Stimulated activated CD4-positive, alpha-beta T cell treated with anti-CD3 and anti-CD28 coated beads, Interleukin-2, amount 100 ng/mL, for 4 hours (primary cell): ENCODE data around the gene TMEM145.
A peak's percentile ranks its signal among the peaks of the same experiment; 100 is the strongest.

ENCODE experiments used
- DNase-seq: peaks from one replicate; pipeline ENCODE4 v3.0.0-alpha.2; 2020; ENCODE audit warnings: low read depth

The TMEM145 gene

DNA sequence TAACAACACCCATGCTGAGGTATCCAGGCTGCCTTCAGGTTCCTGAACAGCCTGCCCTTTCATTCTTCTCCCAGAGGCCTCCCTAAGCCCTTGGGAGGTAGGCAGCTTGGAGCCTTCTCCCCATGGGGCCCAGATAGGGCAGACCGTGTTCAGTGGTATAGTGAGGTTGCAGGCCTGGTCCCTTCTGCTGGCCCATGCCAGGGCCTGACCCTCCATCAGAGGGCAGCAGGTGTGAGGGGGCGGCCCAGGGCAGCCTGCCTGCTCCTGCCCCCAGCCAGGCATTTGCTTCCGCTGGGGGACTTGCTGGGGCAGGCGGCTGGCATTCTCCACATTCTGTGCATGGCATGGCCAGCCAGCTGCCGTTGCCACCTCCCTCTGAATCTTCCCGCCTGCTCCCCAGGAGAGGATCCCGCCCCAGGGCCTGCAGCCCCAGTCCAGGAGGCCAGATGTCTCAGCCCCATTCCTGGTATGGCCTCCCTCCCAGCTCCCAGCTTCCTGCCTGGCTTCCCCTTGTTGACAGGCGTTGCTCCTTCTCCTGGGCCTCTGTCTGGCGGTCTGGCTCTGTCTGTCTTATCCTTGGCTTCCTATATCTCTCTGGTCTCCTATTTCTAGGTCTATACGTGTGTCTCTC is 35.2 kb upstream of the TMEM145 start:
- DNase-seq, result no peak

DNA sequence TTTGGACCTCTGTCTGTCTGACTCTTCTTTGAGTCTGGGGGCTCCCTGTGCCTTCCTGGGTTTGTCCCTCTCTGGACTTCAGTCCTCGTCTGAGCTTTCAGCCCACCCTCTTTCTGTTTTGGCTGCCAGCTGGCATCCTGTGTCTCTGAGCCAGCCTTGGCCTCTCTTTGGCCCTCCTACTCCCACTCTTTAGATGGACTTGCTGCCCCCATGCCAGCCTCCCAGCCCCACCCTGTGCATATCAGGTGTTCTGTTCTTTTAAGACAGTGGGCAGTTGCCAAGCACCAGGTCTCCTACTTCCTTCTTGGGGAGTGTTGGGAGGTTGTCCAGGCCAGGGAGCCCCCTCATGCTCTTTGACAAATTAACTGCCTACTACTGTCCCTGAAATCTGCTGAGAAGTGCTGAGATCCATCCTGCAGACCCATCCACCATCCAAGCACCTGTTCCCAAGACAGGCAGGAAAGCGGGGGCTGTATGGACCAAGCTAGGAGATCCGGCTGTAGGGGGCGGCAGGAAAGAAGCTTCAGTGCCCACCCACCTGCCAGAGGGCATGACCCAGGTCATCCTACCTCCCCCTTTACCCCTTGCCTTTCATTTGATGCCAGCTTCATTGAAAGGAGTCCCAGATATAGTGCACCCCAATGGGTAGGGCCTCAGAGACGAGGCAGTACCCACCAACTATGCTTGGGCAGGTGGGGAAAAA is 34.5 kb upstream of the TMEM145 start:
- DNase-seq, result no peak

DNA sequence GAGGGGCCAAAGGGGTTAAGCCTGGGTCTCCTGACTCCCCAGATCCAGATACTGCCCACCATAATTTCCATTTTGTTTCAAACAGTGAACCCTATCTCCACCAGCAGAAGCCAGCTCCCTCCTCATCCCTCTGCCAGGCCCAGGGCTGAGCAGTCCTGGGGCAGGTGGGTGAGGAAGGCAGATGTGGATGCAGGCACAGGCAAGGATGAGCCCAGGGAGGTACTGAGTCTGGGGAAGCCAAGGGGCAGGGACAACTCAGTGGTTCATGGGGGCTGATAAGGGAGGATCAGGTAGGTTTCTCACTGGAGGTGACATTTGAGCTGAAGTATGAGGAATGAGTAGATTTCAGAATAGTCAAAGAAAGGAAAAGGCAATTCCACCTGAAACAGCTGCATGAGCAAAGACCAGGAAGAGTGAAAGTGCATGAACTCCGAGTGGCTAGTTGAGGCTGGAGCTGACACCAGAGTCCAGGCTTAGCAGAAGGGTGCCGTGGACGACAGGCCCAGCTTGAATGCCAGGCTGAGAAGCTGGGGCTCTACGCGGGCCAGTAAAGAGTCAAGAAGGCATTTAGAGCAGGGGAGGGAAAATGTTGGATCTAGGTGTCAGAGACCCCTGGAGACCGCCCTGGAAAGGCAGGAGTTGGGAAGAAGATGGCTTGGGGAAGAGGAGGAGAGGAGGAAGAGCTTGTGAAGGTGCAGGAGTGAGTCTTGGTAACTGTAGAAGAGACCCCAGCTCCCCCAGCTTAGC is 33.8 kb upstream of the TMEM145 start:
- no peak for DNase-seq

DNA sequence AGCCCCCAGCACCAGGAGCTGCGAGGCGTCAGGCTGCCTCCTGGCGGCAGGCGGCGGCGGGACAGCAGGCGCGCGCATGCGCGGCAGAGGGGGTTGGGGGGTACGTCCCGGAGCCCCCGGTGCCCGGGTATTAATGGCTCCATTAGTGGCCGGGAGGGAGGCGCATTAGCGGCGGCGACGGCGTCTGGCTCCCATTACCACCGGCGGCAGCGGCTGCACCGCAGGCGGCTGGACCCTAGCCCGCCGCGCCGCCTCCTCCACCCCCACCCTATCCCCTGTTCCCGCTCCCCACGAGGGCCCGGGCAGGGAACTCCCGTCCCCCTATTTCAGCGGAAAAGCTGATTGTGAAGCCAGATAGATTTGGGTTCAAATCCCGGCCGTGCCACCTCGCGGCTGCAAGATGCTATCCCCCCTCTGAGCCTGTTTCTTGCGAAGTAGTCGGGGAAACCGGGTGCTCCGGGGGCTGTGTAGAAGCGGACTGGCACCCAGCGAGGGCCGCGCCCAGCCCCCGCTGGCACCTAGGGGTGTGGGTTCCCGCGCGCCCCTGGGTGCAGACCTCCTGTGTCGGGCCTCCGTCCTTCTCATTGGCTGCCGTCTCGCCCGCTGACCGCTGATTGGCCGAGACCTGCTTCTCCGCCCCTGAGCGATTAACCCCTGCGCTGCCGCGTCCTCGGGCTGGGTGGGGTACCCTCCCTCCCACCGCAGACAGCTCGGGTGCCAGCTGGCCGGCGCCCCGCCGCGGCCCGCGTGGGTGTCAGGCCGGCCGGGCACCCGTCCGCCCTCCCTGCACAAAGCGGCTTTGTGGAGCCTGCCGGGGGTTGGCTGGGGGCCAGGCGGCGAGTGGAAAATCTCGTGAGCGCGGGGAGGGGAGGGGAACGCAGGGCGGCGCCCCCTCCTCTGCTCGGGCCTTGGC is 33.0 kb upstream of the TMEM145 start:
- DNase-seq, result peak; percentile 73

DNA sequence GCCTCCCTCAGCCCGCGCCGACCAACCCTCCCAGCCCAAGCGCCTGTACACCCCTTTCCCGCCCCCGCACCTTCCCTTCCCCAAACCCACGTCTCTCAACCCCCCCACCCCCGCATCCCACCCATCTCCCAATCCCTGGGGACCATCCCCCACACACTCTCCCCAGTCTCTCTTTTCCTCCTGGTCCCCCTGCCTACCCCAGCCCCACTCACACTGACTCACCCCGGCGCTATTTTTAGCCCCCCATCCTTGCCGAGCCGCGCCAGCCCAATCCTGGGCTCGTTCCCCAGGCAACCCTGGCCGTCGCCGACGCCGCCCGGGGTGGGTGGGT is 32.3 kb upstream of the TMEM145 start:
- peak; percentile 41 for DNase-seq

DNA sequence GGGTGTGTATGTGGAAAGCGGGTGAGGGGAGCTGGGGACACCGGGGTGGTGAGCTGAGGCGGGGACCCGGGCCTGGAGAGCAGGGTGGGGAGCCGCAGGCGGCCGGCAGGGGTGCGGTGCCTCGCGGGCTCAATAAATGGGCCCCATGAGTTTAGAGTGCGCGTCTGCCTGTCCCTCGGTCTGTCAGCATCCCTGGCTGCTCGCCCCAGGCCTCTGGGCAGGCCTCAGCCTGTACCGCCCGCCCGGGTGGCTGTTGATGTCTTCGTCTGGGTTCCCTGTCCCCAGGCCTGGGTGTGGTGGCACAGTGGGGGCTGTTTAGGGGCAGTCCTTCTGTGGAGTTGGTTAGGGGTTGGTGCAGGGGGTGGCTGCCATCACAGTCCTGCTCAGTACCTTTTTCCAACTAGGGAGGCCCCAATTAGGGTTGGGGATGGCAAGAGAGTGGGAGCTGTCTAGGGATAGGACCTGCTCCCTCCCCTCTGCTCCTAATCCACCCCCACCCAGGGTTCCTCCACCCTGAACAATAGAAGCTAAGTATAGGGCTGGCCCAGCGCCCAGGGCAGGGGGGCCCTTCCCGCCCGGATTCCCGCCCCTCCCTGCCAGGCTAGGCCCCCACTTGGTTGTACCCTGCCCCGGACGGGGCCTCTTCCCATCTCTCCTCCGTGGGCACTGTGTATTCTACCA is 31.8 kb upstream of the TMEM145 start:
- DNase-seq, result no peak

DNA sequence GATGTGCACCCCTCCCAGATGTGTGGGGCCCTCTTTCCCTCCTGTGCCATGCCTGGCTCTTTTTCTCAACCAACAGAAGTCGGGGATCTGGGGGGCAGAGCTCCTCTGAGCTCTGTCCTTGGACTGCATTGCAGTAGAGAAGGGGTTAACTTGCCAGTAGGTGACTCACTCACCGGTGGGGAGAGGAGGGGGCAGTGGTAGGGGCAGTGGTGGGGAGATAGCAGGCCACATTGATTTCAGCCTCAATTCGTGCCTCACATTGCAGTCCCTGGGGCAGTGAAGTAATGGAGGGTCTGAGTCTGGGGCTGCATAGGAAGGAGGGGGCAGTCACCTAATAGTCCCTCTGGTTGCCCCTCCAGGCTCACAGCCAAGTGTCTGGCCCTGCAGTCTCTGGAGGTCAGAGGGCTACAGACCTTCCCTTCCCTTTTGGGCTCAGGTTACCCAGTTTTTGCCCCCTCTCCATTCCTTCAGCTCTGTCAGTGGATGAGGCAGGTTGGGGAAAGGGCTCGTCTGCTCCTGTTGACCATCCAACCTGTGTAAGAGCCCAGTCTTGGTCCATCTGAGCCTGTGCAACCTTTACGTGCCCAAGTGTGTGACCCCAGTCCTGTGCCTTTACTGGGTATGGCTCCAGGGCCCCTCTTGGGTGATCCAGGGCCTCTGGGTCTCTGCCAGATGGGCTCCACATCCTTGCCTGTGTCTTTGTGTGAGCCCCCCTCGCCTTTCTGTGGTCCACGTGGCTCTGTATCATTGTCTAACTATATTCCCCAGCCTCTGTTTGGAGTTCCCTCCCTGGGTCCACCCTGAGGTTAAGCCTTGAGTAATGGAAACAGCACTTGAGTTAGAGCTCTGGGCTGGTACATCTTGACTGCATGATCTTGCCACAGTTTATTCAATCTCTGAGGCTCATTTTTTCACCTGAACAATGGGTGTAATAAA is 31.0 kb upstream of the TMEM145 start:
- no peak for DNase-seq

DNA sequence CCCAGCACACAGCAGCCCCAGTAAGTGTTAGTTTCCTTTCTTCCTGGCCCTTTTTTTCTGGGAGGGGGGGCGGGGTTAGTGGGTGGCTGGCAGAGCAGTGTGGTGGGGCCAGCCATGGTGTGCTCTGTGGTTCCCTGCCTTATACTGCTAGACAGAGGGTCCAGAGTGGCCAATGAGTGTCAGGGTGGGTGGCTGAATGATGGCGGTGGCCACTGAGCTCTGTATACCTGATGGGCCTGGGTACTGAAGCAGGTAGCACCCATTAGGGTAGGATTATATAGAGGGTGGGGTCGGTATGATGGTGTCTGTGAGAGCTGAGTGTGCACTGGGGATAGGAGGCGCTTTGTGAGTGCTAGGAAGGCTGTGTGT is 30.3 kb upstream of the TMEM145 start:
- no peak for DNase-seq

DNA sequence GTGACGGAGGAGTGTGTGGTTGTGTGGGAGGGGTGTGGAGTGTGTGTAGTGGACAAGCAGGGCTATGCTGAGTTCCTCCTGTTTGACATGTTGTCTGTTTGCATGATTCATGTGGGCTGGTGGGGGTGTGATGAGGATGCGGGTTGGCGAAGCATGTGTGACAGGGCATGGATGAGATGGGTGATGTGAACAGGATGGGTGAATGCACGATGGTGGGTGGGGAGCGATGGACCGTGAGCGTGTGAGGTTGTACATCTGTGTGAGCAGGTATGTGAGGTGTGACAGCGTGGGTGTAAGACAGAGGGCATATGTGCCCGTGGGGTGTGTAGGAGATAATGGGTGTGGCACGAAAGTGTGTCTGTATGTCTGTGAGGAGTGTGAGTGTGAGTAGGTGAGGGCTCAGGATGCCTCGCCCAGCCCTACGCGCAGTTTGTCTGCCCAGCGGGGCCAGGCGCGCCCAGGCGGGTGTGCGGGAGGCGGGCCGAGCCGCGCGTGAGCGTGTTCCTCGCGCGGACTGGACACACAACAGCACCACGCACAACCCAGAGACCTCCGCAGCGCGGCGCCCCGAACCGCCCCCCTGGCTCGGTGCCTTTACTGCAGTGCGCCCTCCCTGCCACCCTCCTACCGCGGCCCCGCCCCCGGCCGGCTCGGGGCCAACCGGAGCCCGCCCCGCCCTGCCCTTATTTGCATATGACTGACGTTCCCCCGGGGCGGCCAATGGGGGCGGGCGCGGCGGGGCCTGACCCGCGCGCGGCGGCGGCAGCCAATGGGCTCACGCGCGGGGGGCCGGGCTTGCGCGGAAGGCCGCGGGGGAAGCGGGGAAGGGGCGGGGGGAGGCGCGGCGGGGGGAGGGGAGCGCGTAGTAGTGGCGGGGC is 29.7 kb upstream of the TMEM145 start:
- peak; percentile 96 for DNase-seq

DNA sequence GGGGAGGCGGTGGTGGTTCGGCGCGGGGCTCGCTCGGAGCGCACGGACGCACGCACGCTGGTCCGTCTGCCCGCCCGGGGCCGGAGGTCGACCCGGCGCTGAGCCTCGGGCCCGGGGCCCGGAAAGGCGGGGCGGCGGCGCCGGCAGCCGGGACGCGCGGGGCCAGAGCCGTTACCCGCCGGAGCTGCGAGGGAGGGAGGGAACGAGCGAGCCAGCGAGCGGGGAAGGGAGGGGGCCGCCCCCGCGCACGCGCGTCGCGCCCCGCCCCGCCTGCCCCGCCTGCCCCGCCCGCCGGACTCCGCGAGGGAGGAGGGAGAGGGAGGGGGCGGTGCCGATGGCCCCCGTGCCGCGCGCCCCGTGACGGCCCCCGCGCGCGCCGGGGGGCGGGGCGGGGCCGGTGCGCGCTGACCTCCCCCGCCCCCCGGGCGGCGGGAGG is 29.0 kb upstream of the TMEM145 start:
- DNase-seq, result peak; percentile 83

DNA sequence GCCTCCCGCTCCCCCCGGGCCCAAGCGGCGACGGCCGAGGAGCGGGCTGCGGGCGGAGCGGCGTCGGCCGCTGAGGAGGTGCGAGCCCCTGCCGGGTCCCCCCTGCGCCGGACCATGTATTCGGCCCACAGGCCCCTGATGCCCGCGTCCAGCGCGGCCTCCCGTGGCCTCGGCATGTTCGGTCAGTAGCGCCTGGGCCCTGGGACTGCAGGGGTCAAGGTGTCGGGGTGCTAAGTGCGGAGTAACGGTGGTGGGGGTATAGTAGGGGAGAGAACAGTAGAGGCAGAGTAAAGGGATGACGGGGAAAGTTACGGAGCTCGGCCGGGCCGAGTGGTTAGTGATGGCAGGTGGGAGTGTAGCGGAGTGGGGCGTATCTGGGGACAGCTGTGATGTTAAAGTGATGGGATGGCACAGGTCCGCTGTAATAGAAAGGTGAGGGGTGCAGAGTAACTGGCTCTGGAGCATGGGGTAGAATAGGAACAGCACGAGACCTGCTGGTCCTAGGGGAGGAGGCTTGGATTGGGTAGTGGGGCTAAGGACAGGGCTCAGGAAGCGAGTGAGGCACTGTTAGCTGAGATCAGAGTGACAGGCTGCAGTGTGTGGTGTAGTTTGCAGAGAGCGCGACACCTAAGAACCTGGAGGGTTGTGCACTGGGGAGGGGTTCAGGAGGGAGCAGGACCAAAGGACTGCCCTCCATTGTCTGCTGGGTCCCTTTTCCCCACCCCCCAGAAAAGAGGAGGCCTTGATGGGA is 28.3 kb upstream of the TMEM145 start:
- DNase-seq, result no peak

DNA sequence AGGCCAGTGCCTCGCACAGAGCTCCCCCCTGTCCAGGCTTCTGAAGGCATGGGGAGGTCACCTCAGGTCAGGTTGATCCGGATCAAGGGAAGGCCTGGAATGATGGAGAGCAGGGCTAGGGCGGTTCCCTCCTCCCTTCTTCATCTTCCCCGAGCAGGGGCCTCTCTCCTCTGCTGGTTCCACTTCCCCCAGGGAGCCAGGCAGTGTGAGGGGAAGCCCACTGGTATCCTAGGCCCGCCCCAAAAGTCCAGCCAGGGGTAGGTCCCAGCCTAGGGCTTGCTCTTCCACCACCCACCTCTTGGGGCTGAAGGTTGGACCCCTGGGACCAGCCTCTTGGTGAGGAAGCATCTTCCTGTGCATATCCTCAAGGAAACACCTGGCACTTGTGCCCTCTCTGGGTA is 27.6 kb upstream of the TMEM145 start:
- no peak for DNase-seq

DNA sequence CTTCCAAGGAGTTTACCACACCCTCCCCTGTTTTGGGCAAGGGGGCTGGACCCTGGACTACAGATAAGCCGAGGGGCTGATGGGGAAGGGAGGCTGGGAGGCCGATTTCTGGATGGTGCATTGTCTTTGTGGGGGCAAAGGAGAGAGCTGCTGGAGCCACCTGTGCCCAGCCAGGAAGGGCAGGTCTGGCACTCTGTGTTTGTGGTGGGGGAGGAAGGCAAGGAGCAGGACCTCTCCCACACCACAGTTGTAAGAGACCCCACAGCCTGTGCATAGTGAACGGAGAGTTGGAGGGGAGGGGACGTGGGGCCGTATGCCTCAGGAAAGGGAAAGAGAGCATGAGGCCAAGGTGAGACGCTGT is 27.1 kb upstream of the TMEM145 start:
- DNase-seq, result no peak

DNA sequence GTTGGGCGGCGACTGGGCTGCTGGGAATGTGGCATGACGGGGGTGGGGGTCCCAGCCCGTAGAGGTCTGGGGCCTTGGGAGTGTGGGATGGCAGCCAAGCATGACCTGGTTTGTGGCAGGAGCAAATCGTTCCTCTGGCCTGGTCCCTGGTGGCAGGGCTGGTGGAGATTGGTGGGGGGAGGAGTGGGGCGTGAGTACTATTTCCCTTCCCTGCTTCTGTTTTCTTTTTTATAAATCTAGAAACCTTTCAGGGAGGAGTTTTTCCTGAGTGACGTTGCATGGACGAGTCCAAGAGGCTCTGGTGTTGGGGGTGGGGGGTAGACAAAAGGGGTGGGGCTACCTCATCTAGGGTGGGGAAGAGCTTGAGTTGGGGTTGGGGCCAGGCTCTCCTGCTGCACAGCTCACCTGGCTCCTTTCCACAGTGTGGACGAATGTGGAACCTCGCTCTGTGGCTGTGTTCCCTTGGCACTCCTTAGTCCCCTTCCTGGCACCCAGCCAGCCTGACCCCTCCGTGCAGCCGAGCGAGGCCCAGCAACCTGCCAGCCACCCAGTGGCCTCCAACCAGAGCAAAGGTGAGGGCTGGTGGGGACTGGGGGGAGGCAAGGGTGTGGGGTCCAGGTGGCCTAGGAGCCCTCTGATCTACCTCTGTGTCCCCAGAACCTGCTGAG is 26.6 kb upstream of the TMEM145 start:
- DNase-seq, result no peak

DNA sequence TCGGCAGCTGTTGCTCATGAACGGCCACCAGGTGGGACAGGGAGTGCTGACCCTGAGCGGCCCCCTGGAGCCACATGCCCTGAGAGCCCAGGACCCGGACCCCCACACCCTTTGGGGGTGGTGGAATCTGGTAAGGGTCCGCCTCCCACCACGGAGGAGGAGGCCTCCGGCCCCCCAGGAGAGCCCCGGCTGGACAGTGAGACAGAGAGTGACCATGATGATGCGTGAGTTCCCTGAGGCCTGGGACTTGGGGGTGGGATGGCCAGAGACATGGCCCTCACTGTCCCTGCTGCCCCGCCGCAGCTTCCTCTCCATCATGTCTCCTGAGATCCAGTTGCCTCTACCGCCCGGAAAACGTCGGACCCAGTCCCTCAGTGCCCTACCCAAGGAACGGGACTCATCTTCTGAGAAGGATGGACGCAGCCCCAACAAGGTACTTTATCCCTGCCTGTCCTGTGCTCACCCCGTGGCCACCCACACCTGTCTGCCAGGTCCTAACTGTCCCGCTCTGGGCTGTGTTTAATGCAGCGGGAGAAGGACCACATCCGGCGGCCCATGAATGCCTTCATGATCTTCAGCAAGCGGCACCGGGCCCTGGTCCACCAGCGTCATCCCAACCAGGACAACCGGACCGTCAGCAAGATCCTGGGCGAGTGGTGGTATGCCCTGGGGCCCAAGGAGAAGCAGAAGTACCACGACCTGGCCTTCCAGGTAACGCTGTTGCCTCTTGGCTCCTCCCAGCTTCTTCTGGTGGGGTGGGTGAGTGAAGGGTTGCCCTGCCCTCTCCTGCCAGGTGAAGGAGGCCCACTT is 25.9 kb upstream of the TMEM145 start:
- no peak for DNase-seq

DNA sequence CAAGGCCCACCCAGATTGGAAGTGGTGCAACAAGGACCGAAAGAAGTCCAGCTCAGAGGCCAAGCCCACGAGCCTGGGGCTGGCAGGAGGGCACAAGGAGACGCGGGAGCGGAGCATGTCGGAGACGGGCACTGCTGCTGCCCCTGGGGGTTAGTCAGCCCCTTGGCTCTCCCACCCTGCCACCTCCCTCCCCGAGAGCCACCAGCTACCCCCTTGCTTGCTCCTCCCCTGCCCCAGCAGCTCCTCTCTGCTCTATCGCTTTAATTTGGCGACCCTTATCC is 25.3 kb upstream of the TMEM145 start:
- no peak for DNase-seq

DNA sequence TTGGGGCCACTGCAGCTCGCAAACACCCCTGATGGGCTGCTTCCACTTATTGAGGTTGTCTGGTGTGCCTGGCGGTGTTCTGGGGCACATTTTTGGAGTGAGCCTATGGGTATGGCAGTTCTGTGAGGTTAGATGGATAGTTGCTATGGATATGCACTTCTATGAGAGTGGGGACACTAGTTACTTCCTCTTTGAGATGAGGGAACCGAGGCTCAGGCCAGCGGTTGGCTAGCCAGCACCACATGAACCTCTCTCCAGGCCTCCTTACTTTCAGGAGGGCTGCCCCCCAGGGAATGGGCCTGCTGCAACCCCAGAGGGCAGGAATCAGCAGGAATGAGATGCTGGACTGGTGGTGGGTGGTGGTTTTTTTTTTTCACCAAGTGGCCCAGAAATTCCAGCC is 24.7 kb upstream of the TMEM145 start:
- no peak for DNase-seq
